Calu3 (cell line): ENCODE measurements around the gene KANK4. TPM values are rescaled to one million over a fixed set of nuclear protein-coding genes. Genes with fewer than 3 reads are reported as not detected.

Experiments used
- BruUV-seq: library from RNA; stranded (reverse); fragments of 400-500 nt; replicated peaks from 2 replicates; lab custom pipeline; 2021; lab: Mats Ljungman, UMichigan
- CTCF ChIA-PET: fragments of 300-600 bp; sonication (Branson Sonifier 250); formaldehyde crosslinking; loops from one replicate; lab custom pipeline; 2022; ENCODE audit warnings: antibody characterized with exemption; lab: Charles Lee
- DNase-seq: peaks from one replicate; pipeline ENCODE4 v3.0.0; 2022
- H3K27ac Mint-ChIP-seq: one replicate; pipeline ENCODE4 v1.8.0; 2022; ENCODE audit warnings: mixed read lengths; ENCODE audit not compliant: unreplicated experiment
- H3K27me3 Mint-ChIP-seq: one replicate; pipeline ENCODE4 v1.8.0; 2022; ENCODE audit warnings: mixed read lengths; ENCODE audit not compliant: unreplicated experiment
- H3K36me3 Mint-ChIP-seq: one replicate; pipeline ENCODE4 v1.8.0; 2022; ENCODE audit warnings: mild to moderate bottlenecking, moderate library complexity, mixed read lengths; ENCODE audit not compliant: insufficient read depth, unreplicated experiment
- H3K4me1 Mint-ChIP-seq: one replicate; pipeline ENCODE4 v1.8.0; 2022; ENCODE audit warnings: mild to moderate bottlenecking, low read depth, mixed read lengths; ENCODE audit not compliant: unreplicated experiment
- H3K4me3 Mint-ChIP-seq: one replicate; pipeline ENCODE4 v1.8.0; 2022; ENCODE audit warnings: mild to moderate bottlenecking, low read depth, moderate library complexity, mixed read lengths; ENCODE audit not compliant: unreplicated experiment
- H3K9me3 Mint-ChIP-seq: one replicate; pipeline ENCODE4 v1.8.0; 2022; ENCODE audit warnings: low read depth, mixed read lengths; ENCODE audit not compliant: unreplicated experiment
- CTCF ChIP-seq: fragments of 200-600 bp; IDR thresholded peaks from one replicate; pipeline ENCODE4 v1.8.0; 2022; ENCODE audit warnings: antibody characterized with exemption; ENCODE audit not compliant: unreplicated experiment
- intact Hi-C: fragments of 100-400 bp; cut with micrococcal nuclease; formaldehyde crosslinking; loops from one replicate; pipeline ENCODE4 v1.10.0; 2022; ENCODE audit not compliant: unreplicated experiment
- total RNA-seq: library from RNA; stranded (reverse); gene quantifications from 2 replicates; pipeline ENCODE4 v1.2.3, GENCODE V29; 2022

KANK4 gene
- total RNA-seq, 1 experiment from 2014 or later = not detected

GRCh38 chr1:62352387-62352786 is 33.2 kb upstream of the KANK4 start:
- CTCF ChIA-PET = interaction anchor here (0.5 kb wide), 1 partner anchor 89 kb away, joined by 3 read pairs; no protein-coding TSS in a partner anchor
- H3K4me1 Mint-ChIP-seq = no peaks in the 10 kb centered on the region

GRCh38 chr1:62349470-62350233 is 30.4 kb upstream of the KANK4 start:
- intact Hi-C loops = no loop called here
- no TSS peak for BruUV-seq
- Mint-ChIP-seq H3K4me1 (no peaks in the 10 kb centered on the region), H3K27ac (no peak overlapping the region), H3K4me3 (no peak overlapping the region), H3K27me3 (peaks cover 21% of the 10 kb centered on the region), H3K36me3 (no peaks in the 10 kb centered on the region), H3K9me3 (no peaks in the 10 kb centered on the region)
- CTCF ChIA-PET = no interaction called here
- TF ChIP-seq CTCF = no peak
- no peak for DNase-seq

More at GRCh38 chr1:62352387-62352786, 33.2 kb upstream of the KANK4 start:
- no peaks in the 10 kb centered on the region for H3K36me3 Mint-ChIP-seq
- no peak for DNase-seq
- no peak overlapping the region for H3K4me3 Mint-ChIP-seq
- no peak for TF ChIP-seq CTCF
- H3K27me3 Mint-ChIP-seq = peaks cover 18% of the 10 kb centered on the region
- intact Hi-C loops = no loop called here
- no TSS peak for BruUV-seq
- H3K27ac Mint-ChIP-seq = no peak overlapping the region
- no peaks in the 10 kb centered on the region for H3K9me3 Mint-ChIP-seq

GRCh38 chr1:62346886-62347285 is 27.7 kb upstream of the KANK4 start:
- no peak overlapping the region for H3K27ac Mint-ChIP-seq
- no TSS peak for BruUV-seq
- no peaks in the 10 kb centered on the region for H3K36me3 Mint-ChIP-seq
- no peak overlapping the region for H3K4me3 Mint-ChIP-seq
- CTCF ChIA-PET = no interaction called here
- peaks cover 31% of the 10 kb centered on the region for H3K27me3 Mint-ChIP-seq
- intact Hi-C loops = no loop called here
- no peak for TF ChIP-seq CTCF
- no peak for DNase-seq
- H3K4me1 Mint-ChIP-seq = no peaks in the 10 kb centered on the region
- H3K9me3 Mint-ChIP-seq = no peaks in the 10 kb centered on the region

- Mint-ChIP-seq H3K4me3 (no peak overlapping the region), H3K9me3 (no peaks in the 10 kb centered on the region), H3K27ac (no peak overlapping the region), H3K4me1 (no peaks in the 10 kb centered on the region), H3K27me3 (peaks cover 44% of the 10 kb centered on the region), H3K36me3 (no peaks in the 10 kb centered on the region)
- intact Hi-C loops = no loop called here
- CTCF ChIA-PET = no interaction called here
- BruUV-seq = no TSS peak
- DNase-seq = no peak
- no peak for TF ChIP-seq CTCF
These were observed 24.7 kb upstream of the KANK4 start for GRCh38 chr1:62343911-62344310.
